HUES64 (cell line): Measurements from ENCODE around the gene CDH11.

Experiments used
- H3K27ac ChIP-seq: 2 replicates; pipeline ENCODE4 v1.7.0; 2013; ENCODE audit warnings: low read depth, low read length, inconsistent platforms
- H3K27me3 ChIP-seq: 2 replicates; pipeline ENCODE4 v1.6.1; 2013; ENCODE audit warnings: mild to moderate bottlenecking, low read length; ENCODE audit not compliant: insufficient read depth
- H3K36me3 ChIP-seq: 2 replicates; pipeline ENCODE4 v1.6.1; 2013; ENCODE audit warnings: mild to moderate bottlenecking, low read length; ENCODE audit not compliant: insufficient read depth
- H3K4me1 ChIP-seq: 2 replicates; pipeline ENCODE4 v1.6.1; 2013; ENCODE audit warnings: mild to moderate bottlenecking, low read length, moderate library complexity; ENCODE audit not compliant: insufficient read depth
- H3K4me3 ChIP-seq: 2 replicates; pipeline ENCODE4 v1.5.1; 2013; ENCODE audit warnings: mild to moderate bottlenecking, low read length, moderate library complexity
- H3K9ac ChIP-seq: 2 replicates; pipeline ENCODE4 v1.6.1; 2013; ENCODE audit warnings: mild to moderate bottlenecking, low read depth, low read length
- H3K9me3 ChIP-seq: 2 replicates; pipeline ENCODE4 v1.6.1; 2013; ENCODE audit warnings: low read depth, low read length; ENCODE audit not compliant: insufficient read depth
- WGBS: fragments of 150-250, 120-280 bp; methylation state at CpG from one replicate; pipeline ENCODE4 v1.1.7; 2013; ENCODE audit warnings: missing lambda C conversion rate; 5-methylcytosine and 5-hydroxymethylcytosine counted together

Gene CDH11

DNA sequence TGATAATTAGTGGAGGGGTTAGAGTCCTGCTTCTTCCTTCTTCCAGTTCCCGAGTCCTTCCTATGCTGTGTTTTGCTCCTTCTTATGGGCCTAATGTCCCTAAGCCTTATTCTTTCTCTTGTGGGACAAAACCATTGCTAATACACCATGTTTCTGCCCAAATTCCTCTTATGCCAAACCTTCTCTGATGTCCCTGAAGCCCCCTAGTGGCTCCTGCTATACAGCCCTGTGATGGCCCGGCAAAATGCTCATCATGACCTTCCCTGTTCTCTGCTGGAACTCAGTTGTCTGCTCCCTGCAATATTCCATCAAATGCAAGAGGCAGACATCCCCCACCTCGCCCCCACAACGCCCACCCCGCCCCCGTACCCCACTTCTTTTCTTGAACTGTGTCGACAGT, 171.6 kb downstream of the CDH11 start:
- H3K4me3 ChIP-seq = no peak overlapping the region
- no peaks in the 10 kb centered on the region for H3K27me3 ChIP-seq
- H3K4me1 ChIP-seq = no peaks in the 10 kb centered on the region
- no peaks in the 10 kb centered on the region for H3K9me3 ChIP-seq
- peaks cover 2% of the 10 kb centered on the region; the same call in 1 of the 2 replicates for H3K36me3 ChIP-seq
- 87% methylated on average over 7 of the region's 7 CpGs for WGBS
- no peak overlapping the region for H3K27ac ChIP-seq
- H3K9ac ChIP-seq = no peak overlapping the region

DNA sequence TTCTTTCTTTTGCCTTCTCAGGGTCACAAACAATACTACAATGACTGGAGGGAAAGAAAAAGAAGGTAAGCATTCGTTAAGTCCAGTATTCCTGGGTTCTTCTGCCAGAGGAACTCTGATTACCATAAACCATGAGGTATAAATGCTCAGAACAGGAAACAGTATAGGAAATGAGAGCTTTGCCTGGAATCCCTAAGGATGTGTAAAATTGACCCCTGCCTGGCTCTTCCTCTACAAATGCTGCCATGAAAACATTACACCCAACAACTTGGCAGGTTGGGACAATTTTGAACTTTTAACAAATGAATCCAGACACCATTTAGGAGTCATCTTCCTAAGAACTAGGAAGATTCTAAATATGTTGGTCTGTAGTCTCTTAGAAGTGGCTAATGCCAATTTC, 173.8 kb downstream of the CDH11 start:
- Histone ChIP-seq H3K4me3 (no peak overlapping the region), H3K9ac (no peak overlapping the region), H3K4me1 (no peaks in the 10 kb centered on the region), H3K27me3 (no peaks in the 10 kb centered on the region), H3K36me3 (peaks cover 2% of the 10 kb centered on the region; the same call in 1 of the 2 replicates), H3K9me3 (no peaks in the 10 kb centered on the region), H3K27ac (no peak overlapping the region)
- 75% methylated on average over 1 of the region's 1 CpG for WGBS

DNA sequence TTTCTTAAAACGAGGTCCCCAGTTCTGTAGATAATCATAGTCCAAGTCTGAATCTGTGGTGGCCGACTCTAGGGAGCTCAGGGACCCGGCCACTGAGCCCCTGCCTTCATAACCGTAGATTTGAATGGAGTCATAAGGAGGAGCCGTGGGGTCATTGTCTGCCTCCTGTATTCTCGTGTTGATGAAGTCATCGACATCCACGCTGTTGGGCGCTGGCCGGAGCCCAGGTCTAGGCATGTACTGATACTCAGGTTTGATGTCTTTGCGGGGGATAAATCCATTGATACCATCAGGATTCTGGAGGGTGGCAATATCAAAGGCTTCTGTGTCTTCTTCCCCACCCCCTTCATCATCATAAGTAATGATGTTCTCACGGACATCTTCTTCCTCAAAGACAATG, 174.2 kb downstream of the CDH11 start:
- 94% methylated on average over 12 of the region's 12 CpGs for WGBS
- H3K36me3 ChIP-seq = peaks cover 2% of the 10 kb centered on the region; the same call in 1 of the 2 replicates
- H3K4me3 ChIP-seq = no peak overlapping the region
- H3K27me3 ChIP-seq = no peaks in the 10 kb centered on the region
- H3K27ac ChIP-seq = no peak overlapping the region
- no peaks in the 10 kb centered on the region for H3K9me3 ChIP-seq
- no peaks in the 10 kb centered on the region for H3K4me1 ChIP-seq
- H3K9ac ChIP-seq = no peak overlapping the region

DNA sequence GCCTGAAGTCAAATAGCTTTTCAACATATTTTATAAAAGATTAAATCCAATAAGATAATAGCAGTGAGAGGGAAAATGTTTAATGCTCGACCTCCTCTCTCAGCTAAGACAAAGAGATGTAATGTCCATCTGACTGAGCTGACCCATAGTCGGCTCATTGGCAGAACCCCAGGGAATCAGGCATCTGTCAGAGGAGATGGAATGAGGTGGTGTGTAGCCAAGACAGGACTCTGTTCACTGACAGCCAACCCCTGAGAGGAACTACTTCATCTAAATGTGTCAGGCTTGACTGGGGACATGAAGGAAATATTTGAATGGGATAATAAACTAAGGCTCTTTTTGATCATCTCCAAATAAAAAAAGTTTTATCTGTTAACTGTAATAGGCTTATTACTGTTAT, 188.0 kb downstream of the CDH11 start:
- no peaks in the 10 kb centered on the region for H3K27me3 ChIP-seq
- H3K9me3 ChIP-seq = no peaks in the 10 kb centered on the region
- H3K27ac ChIP-seq = no peak overlapping the region
- 75% methylated on average over 2 of the region's 2 CpGs for WGBS
- H3K4me1 ChIP-seq = no peaks in the 10 kb centered on the region
- H3K4me3 ChIP-seq = no peak overlapping the region
- H3K9ac ChIP-seq = no peak overlapping the region
- H3K36me3 ChIP-seq = no peaks in the 10 kb centered on the region

DNA sequence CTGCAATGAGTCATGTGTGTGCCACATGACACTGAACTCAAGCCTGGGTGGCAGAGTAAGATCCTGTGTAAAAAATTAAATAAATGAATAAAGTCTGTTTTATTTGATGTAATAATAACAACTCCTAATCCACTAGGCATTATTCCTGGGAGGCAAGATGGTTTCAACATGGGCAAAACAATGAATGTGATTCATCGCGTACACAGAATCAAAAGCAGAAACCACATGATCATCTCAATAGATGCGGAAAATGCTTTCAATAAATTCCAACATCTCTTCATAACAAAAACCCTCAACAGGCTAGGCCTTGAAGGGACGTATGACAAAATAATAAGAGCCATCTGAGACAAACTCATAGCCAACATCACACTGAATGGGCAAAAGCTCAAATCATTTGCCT, 195.4 kb downstream of the CDH11 start:
- Histone ChIP-seq H3K27me3 (no peaks in the 10 kb centered on the region), H3K36me3 (no peaks in the 10 kb centered on the region), H3K4me3 (no peak overlapping the region), H3K4me1 (no peaks in the 10 kb centered on the region), H3K9ac (no peak overlapping the region), H3K27ac (no peak overlapping the region), H3K9me3 (peaks cover 15% of the 10 kb centered on the region)
- WGBS = 97% methylated on average over 4 of the region's 4 CpGs

DNA sequence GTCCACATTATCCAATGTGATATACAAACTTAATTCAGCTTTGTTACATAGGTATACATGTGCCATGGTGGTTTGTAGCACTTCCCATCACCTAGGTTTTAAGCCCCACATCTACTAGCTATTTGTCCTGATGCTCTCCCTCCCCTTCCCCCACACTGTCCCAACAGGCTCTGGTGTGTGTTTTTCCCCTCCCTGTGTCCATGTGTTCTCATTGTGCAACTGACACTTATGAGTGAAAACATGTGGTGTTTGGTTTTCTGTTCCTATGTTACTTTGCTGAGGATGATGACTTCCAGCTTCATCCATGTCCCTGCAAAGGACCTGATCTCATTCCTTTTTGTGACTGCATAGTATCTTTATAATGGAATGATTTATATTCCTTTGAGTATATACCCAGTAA, 196.7 kb downstream of the CDH11 start:
- Histone ChIP-seq H3K36me3 (no peaks in the 10 kb centered on the region), H3K27ac (no peak overlapping the region), H3K27me3 (no peaks in the 10 kb centered on the region), H3K9ac (no peak overlapping the region), H3K4me1 (no peaks in the 10 kb centered on the region), H3K4me3 (no peak overlapping the region), H3K9me3 (peaks cover 15% of the 10 kb centered on the region)

DNA sequence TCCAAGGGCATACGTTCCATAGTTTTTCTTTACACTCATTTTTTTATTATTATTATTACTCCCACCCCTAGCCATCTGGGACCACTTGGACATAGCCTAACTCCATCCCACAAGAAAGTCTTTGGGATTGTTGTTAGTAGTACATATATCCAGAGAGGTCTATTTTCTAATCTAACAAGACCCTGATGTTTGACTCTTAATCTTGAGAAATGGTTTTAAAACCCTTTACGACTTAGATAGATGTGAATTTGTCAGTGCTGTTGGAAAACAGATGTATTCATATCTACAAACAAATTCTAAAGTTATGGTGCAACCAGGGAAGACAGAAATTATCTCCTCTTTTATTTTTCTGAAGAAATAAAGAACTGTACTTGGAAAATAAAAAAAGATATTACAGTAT, 197.8 kb downstream of the CDH11 start:
- Histone ChIP-seq H3K4me3 (no peak overlapping the region), H3K27me3 (no peaks in the 10 kb centered on the region), H3K36me3 (no peaks in the 10 kb centered on the region), H3K9ac (no peak overlapping the region), H3K4me1 (no peaks in the 10 kb centered on the region), H3K27ac (no peak overlapping the region), H3K9me3 (peaks cover 15% of the 10 kb centered on the region)
- WGBS = 0% methylated on average over 1 of the region's 2 CpGs

DNA sequence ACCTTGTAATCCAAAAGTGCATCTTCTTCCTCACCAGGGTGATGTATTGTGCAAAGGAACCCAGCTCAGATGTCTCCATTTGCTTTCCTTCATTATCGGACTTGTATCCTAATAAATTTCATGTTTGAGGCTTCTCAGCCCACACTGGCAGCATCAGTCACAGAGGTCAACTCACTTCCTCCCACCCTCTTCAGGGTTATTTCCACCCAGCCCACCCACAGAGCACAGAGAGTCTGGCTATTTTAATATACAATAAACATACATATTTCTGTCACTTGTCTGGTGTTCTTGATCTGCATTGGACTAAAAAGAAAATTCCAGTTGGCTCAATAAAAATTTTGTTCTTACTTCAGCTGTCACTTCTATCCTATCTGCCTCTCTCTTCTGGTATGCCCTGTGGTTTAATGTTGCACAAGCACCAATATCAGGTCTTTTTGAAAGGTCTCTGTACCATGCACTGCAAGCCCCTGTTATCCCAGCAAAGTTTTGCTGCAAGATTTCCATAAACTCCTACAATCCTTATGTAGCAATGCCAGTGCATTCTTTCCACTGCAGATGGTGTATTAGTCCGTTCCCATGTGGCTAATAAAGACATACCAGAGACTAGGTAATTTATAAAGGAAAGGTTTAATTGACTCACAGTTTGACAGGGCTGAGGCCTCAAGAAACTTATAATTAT, 201.8 kb downstream of the CDH11 start:
- 100% methylated on average over 2 of the region's 2 CpGs for WGBS

DNA sequence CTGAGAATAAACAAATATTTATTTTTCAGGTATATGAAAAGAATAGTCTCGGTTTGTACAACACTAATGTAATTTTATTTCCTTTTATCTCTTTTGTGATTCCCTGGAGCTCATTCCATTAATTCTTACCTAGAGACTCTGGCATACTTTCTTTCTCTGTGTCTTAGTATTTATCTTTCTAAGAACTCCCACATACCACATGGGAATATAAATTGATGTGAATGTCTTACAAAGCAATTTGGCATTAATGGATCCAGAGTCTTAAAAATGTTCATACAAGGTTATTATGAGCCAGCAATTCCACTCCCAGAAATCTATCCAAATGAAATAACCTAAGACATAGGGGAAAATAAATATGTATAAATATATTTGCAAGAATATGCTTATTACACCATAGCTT, 202.7 kb downstream of the CDH11 start:
- no peak overlapping the region for H3K9ac ChIP-seq
- WGBS = no CpG with 5 or more reads among the region's 1 CpG
- H3K27me3 ChIP-seq = no peaks in the 10 kb centered on the region

More for the DNA sequence above, 201.8 kb downstream of the CDH11 start:
- Histone ChIP-seq H3K4me3 (no peak overlapping the region), H3K4me1 (no peaks in the 10 kb centered on the region), H3K27ac (no peak overlapping the region), H3K9me3 (no peaks in the 10 kb centered on the region), H3K27me3 (no peaks in the 10 kb centered on the region), H3K9ac (no peak overlapping the region), H3K36me3 (no peaks in the 10 kb centered on the region)

DNA sequence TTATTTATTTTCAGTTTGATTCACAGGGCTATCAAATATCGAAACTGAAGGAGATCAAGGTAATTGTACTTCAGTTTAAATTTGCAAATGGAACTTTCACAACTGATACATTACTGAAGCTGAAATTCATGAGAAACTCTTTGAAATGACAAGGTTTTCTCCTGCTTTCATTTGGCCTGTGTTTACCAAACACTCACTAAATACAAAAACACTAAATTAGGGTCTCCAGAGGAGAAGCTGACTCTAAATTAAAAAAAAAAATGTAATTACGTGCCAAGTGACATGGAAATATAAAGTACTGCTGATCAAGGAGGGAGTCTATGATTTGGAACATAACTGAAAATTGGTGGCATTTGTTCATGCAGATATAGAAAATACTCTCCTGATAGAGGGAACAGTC, 205.8 kb downstream of the CDH11 start:
- Histone ChIP-seq H3K36me3 (no peaks in the 10 kb centered on the region), H3K27ac (no peak overlapping the region), H3K4me3 (no peak overlapping the region), H3K27me3 (no peaks in the 10 kb centered on the region), H3K9ac (no peak overlapping the region), H3K4me1 (no peaks in the 10 kb centered on the region), H3K9me3 (no peaks in the 10 kb centered on the region)
- WGBS = 50% methylated on average over 2 of the region's 2 CpGs

More for the DNA sequence above, 202.7 kb downstream of the CDH11 start:
- no peaks in the 10 kb centered on the region for H3K4me1 ChIP-seq
- H3K36me3 ChIP-seq = no peaks in the 10 kb centered on the region
- no peak overlapping the region for H3K27ac ChIP-seq
- H3K9me3 ChIP-seq = no peaks in the 10 kb centered on the region
- no peak overlapping the region for H3K4me3 ChIP-seq

DNA sequence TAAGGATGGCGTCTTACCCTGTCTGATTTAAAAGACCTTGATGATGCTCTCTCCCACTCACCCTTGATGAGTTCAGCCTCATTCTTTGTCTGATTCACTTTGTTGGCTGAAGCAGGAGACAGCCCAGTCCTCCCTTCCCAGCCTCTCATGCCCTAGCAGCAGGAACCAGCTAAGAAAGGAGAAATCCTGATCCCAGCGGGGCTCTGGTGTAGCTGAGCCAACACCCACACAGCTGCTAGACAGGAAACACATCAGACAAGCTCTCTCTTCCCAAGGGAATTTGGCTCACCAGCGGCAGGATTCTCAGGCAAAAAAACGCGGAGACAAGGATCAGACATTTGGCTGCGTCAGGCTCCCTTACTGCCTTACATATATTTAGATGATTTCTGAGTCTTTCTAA, 211.5 kb downstream of the CDH11 start:
- Histone ChIP-seq H3K27ac (no peak overlapping the region), H3K4me3 (no peak overlapping the region), H3K9ac (no peak overlapping the region), H3K4me1 (peaks cover 6% of the 10 kb centered on the region; the same call in 1 of the 2 replicates), H3K27me3 (no peaks in the 10 kb centered on the region), H3K36me3 (no peaks in the 10 kb centered on the region), H3K9me3 (no peaks in the 10 kb centered on the region)
- WGBS = 77% methylated on average over 6 of the region's 6 CpGs

DNA sequence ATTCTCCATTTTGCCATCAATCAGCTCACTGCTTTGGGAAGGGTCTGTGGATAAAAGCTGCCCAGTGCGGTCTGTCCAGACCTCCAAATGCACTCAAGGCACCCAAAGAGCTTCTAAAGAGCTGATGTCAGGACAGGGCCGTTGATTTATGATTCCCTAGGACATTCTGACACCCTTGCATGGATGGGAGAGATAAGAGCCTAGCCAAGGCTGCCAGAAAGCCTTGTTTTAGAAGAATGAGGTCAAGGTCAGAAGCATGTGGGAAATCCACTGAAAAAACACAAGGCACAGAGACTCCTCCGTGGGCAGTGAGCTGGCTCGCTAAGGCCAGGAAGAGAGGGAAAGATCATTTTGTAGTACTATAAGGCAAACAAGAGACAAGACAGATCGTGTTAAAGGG, 214.0 kb downstream of the CDH11 start:
- 87% methylated on average over 5 of the region's 5 CpGs for WGBS
- no peak overlapping the region for H3K9ac ChIP-seq
- no peak overlapping the region for H3K27ac ChIP-seq
- no peaks in the 10 kb centered on the region for H3K27me3 ChIP-seq
- H3K4me3 ChIP-seq = no peak overlapping the region
- no peaks in the 10 kb centered on the region for H3K9me3 ChIP-seq
- peaks cover 6% of the 10 kb centered on the region; the same call in 1 of the 2 replicates for H3K4me1 ChIP-seq
- H3K36me3 ChIP-seq = no peaks in the 10 kb centered on the region
